ENCODE data around the gene GSTO1. TPM values are rescaled to one million over a fixed set of nuclear protein-coding genes. Genes with fewer than 3 reads are reported as not detected.

GSTO1 gene
- total RNA-seq, 1 donor from 2014 or later = 131 TPM

- no peak overlapping the region for H2AFZ ChIP-seq (ENCODE audit: low read depth, low read length)
- peak overlapping the region; percentile 93 for H3K9ac ChIP-seq (ENCODE audit: low read length)
- Mint-ChIP-seq H3K9me3 (ENCODE audit: unreplicated experiment) (peaks cover 13% of the 10 kb centered on the region), H3K4me3 (ENCODE audit: unreplicated experiment) (no peak overlapping the region), H3K27me3 (ENCODE audit: low read depth, unreplicated experiment) (no peaks in the 10 kb centered on the region), H3K36me3 (ENCODE audit: low read depth, unreplicated experiment) (peaks cover 2% of the 10 kb centered on the region), H3K4me1 (ENCODE audit: low read depth, unreplicated experiment) (peaks cover 29% of the 10 kb centered on the region), H3K27ac (ENCODE audit: unreplicated experiment) (peak overlapping the region; percentile 86)
- no peaks in the 10 kb centered on the region for H3K36me3 ChIP-seq (ENCODE audit: insufficient read depth, low read length)
- peaks cover 47% of the 10 kb centered on the region for H3K4me1 ChIP-seq (ENCODE audit: insufficient read depth, low read length)
- peak; percentile 99 for DNase-seq (ENCODE audit: low read depth)
- no peaks in the 10 kb centered on the region for H3K79me2 ChIP-seq (ENCODE audit: insufficient read depth, low read length)
- H3K27me3 ChIP-seq (ENCODE audit: insufficient read depth, low read length) = no peaks in the 10 kb centered on the region
- no peaks in the 10 kb centered on the region for H4K20me1 ChIP-seq (ENCODE audit: insufficient read depth, low read length)
- peak overlapping the region; percentile 41 for H3K4me3 ChIP-seq (ENCODE audit: insufficient read depth, low read depth, low read length)
- H3K9me3 ChIP-seq (ENCODE audit: insufficient read depth, low read depth, low read length) = no peaks in the 10 kb centered on the region
- FAIRE-seq = no peak
- H3K4me2 ChIP-seq (ENCODE audit: low read length) = peak overlapping the region; percentile 82
- TF ChIP-seq CTCF (IDR thresholded peaks at IDR 0.05; ENCODE audit: insufficient read depth, low read depth, low read length) = no peak
- H3K27ac ChIP-seq (ENCODE audit: low read depth, low read length) = peak overlapping the region; percentile 100
These were observed 46.1 kb downstream of the GSTO1 start for GRCh38 chr10:104300736-104301292.

GRCh38 chr10:104301907-104302690 lies 47.4 kb downstream of the GSTO1 start:
- Histone ChIP-seq H3K4me3 (ENCODE audit: insufficient read depth, low read depth, low read length) (no peak overlapping the region), H4K20me1 (ENCODE audit: insufficient read depth, low read length) (no peaks in the 10 kb centered on the region), H3K27me3 (ENCODE audit: insufficient read depth, low read length) (no peaks in the 10 kb centered on the region), H3K36me3 (ENCODE audit: insufficient read depth, low read length) (no peaks in the 10 kb centered on the region), H2AFZ (ENCODE audit: low read depth, low read length) (no peak overlapping the region), H3K4me1 (ENCODE audit: insufficient read depth, low read length) (peaks cover 46% of the 10 kb centered on the region), H3K9ac (ENCODE audit: low read length) (no peak overlapping the region), H3K4me2 (ENCODE audit: low read length) (no peak overlapping the region), H3K27ac (ENCODE audit: low read depth, low read length) (peak overlapping the region; percentile 100), H3K9me3 (ENCODE audit: insufficient read depth, low read depth, low read length) (no peaks in the 10 kb centered on the region), H3K79me2 (ENCODE audit: insufficient read depth, low read length) (no peaks in the 10 kb centered on the region)
- peaks cover 13% of the 10 kb centered on the region for H3K9me3 Mint-ChIP-seq (ENCODE audit: unreplicated experiment)
- peaks cover 2% of the 10 kb centered on the region for H3K36me3 Mint-ChIP-seq (ENCODE audit: low read depth, unreplicated experiment)
- FAIRE-seq (no peak), DNase-seq (ENCODE audit: low read depth) (no peak)
- no peak overlapping the region for H3K4me3 Mint-ChIP-seq (ENCODE audit: unreplicated experiment)
- H3K27ac Mint-ChIP-seq (ENCODE audit: unreplicated experiment) = no peak overlapping the region
- no peaks in the 10 kb centered on the region for H3K27me3 Mint-ChIP-seq (ENCODE audit: low read depth, unreplicated experiment)
- peaks cover 29% of the 10 kb centered on the region for H3K4me1 Mint-ChIP-seq (ENCODE audit: low read depth, unreplicated experiment)
- no peak for TF ChIP-seq CTCF (IDR thresholded peaks at IDR 0.05; ENCODE audit: insufficient read depth, low read depth, low read length)
- TF ChIP-seq EZH2 (IDR thresholded peaks at IDR 0.05; ENCODE audit: insufficient read depth, low read length) = no peak

All from astrocyte (in vitro differentiated cells and primary cell).